IgD-negative memory B cell (primary cell): Measurements from ENCODE around the gene UPK3BL1. TPM values are rescaled to one million over a fixed set of nuclear protein-coding genes. Genes with fewer than 3 reads are reported as not detected.
A peak's percentile ranks its signal among the peaks of the same experiment; 100 is the strongest.
"Not testable (repeated sequence)": the region's sequence is repeated elsewhere in the genome, so short reads cannot be mapped to it uniquely, and the experiment has no call there.

ENCODE experiments used
- H3K27ac Mint-ChIP-seq, 3 donors: one replicate each; pipeline ENCODE4 v1.8.0; 2020 to 2022; ENCODE audit warnings: mild to moderate bottlenecking in 3 of 3, mixed read lengths in 3 of 3, moderate library complexity in 1 of 3
- H3K27me3 Mint-ChIP-seq: one replicate; pipeline ENCODE4 v1.8.0; 2021; ENCODE audit warnings: mixed read lengths
- H3K36me3 Mint-ChIP-seq: one replicate; pipeline ENCODE4 v1.8.0; 2020; ENCODE audit warnings: mild to moderate bottlenecking, mixed read lengths
- H3K4me1 Mint-ChIP-seq, 3 donors: one replicate each; pipeline ENCODE4 v1.8.0; 2020 to 2022; ENCODE audit warnings: mixed read lengths in 3 of 3, mild to moderate bottlenecking in 1 of 3
- H3K4me3 Mint-ChIP-seq, 4 donors: one replicate each; pipeline ENCODE4 v1.8.0; 2020 to 2022; ENCODE audit warnings: mild to moderate bottlenecking in 4 of 4, mixed read lengths in 4 of 4, moderate library complexity in 3 of 4
- H3K9me3 Mint-ChIP-seq, 3 donors: one replicate each; pipeline ENCODE4 v1.8.0; 2020 to 2021; ENCODE audit warnings: mixed read lengths in 3 of 3, mild to moderate bottlenecking in 1 of 3
- polyA plus RNA-seq: library from polyadenylated mRNA; unstranded; fragments of 300-500 nt; fragmentation: Illumina TruSeq; gene quantifications from one replicate; pipeline ENCODE4 v1.2.3, GENCODE V29; 2021

UPK3BL1 gene
- polyA plus RNA-seq, 1 donor from 2014 or later, result 32.3 TPM

GRCh38 chr7:102610441-102610840 is 32.1 kb downstream of the UPK3BL1 start:
- H3K27ac Mint-ChIP-seq, H3K9me3 Mint-ChIP-seq, H3K27me3 Mint-ChIP-seq, H3K4me1 Mint-ChIP-seq, H3K36me3 Mint-ChIP-seq: not testable (repeated sequence)
- H3K4me3 Mint-ChIP-seq, result peak overlapping the region in 2 of 4 donors; percentile 17 to 83

GRCh38 chr7:102609734-102610133 is 32.9 kb downstream of the UPK3BL1 start:
- H3K4me1 Mint-ChIP-seq, H3K9me3 Mint-ChIP-seq, H3K27me3 Mint-ChIP-seq: not testable (repeated sequence)

GRCh38 chr7:102606848-102607247 is 35.7 kb downstream of the UPK3BL1 start:
- not testable (repeated sequence) for H3K9me3 Mint-ChIP-seq, H3K27me3 Mint-ChIP-seq, H3K4me1 Mint-ChIP-seq, H3K36me3 Mint-ChIP-seq, H3K4me3 Mint-ChIP-seq, H3K27ac Mint-ChIP-seq

More at GRCh38 chr7:102609734-102610133, 32.9 kb downstream of the UPK3BL1 start:
- not testable (repeated sequence) for H3K36me3 Mint-ChIP-seq, H3K4me3 Mint-ChIP-seq, H3K27ac Mint-ChIP-seq

- not testable (repeated sequence) for H3K27me3 Mint-ChIP-seq, H3K36me3 Mint-ChIP-seq, H3K4me1 Mint-ChIP-seq, H3K27ac Mint-ChIP-seq, H3K9me3 Mint-ChIP-seq, H3K4me3 Mint-ChIP-seq
Measured at GRCh38 chr7:102604431-102605145, 38.0 kb downstream of the UPK3BL1 start.

GRCh38 chr7:102602317-102602716 is 40.3 kb downstream of the UPK3BL1 start:
- not testable (repeated sequence) for H3K27ac Mint-ChIP-seq, H3K36me3 Mint-ChIP-seq, H3K4me1 Mint-ChIP-seq, H3K9me3 Mint-ChIP-seq, H3K27me3 Mint-ChIP-seq, H3K4me3 Mint-ChIP-seq

DNA sequence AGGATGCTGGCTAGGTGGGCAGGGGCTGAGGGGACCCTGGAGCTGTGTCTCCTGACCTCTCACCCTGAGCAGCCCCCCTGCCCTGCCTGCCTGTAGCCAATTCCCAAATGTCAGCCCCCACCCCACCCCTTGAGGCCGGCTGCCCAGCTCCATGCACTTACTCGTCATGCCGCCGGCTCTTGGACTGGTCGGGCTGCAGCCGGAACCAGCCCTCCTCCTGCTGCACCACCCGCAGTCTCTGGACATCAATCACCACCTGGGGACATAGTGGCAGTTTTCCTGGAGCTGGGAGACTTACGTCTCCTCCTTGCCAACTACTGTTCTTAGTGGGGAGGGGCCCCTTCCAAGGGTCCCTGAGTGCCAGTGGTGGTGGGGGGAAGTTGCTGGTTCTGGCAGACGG is 42.9 kb downstream of the UPK3BL1 start:
- not testable (repeated sequence) for H3K36me3 Mint-ChIP-seq, H3K9me3 Mint-ChIP-seq, H3K4me3 Mint-ChIP-seq, H3K4me1 Mint-ChIP-seq, H3K27me3 Mint-ChIP-seq, H3K27ac Mint-ChIP-seq

- not testable (repeated sequence) for H3K4me1 Mint-ChIP-seq, H3K36me3 Mint-ChIP-seq
Measured at GRCh38 chr7:102596036-102596435, 46.6 kb downstream of the UPK3BL1 start.

DNA sequence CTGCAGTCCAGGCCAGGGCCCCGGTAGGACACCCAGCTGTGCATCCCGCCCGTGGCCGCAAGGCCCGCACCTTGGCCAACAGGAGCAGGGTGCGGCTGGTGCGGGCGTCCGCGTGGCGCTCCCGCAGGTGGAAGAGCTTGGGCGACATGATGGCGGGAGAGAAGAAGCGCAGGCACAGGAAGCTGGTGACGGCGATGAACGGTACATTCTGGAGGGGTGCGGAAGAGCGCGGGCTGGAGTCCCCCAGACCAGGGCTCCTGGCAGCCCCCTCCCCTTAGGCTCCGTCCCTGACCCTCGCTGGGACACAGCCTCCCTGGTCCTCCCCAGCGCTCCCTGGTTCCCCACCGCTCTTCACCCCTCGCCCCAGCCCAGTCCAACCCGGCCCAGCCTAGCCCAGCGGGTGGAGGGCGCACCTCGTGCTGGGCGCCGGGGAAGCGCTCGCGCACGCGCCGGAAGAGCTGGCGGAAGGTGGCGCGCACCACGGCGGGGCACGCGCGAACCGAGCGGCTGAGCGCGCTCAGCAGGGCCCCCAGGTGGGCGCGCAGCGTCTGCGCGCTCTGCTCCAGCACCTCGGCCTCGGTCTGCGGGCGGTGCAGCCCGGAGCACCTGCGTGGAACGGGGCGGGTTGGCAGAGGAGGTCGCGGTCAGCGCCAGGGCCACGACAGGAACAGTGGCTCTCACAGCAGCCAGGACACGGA is 48.8 kb downstream of the UPK3BL1 start:
- H3K27me3 Mint-ChIP-seq, H3K9me3 Mint-ChIP-seq, H3K4me1 Mint-ChIP-seq, H3K4me3 Mint-ChIP-seq, H3K27ac Mint-ChIP-seq, H3K36me3 Mint-ChIP-seq: not testable (repeated sequence)

More at GRCh38 chr7:102596036-102596435, 46.6 kb downstream of the UPK3BL1 start:
- H3K9me3 Mint-ChIP-seq, H3K27me3 Mint-ChIP-seq, H3K27ac Mint-ChIP-seq, H3K4me3 Mint-ChIP-seq: not testable (repeated sequence)

DNA sequence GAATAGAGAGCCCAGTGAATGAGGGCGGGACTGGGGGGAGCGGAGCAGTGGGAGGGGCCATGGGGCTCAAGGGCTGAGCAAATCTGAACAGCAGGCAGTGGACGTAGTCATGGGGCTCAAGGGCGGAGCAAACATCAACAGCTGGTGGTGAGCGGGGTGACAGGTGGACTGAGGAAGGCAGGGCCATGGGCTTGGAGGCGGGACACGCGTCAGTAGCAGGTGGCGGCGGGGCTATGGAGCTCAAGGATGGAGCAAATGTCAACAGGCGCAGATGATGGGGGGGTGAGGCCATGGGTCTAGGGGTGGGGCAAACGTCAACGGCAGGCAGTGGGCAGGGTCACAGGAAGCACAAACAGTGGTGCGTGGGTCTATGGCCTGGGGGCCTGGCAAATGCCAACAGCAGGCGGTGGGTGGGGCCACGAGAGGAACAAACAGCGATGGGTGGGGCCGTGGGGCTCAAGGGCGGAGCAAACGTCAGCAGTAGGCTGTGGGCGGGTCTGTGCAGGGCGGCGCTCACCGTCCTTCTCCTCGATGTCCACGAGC is 50.0 kb downstream of the UPK3BL1 start:
- H3K27ac Mint-ChIP-seq, H3K36me3 Mint-ChIP-seq, H3K27me3 Mint-ChIP-seq: not testable (repeated sequence)

DNA sequence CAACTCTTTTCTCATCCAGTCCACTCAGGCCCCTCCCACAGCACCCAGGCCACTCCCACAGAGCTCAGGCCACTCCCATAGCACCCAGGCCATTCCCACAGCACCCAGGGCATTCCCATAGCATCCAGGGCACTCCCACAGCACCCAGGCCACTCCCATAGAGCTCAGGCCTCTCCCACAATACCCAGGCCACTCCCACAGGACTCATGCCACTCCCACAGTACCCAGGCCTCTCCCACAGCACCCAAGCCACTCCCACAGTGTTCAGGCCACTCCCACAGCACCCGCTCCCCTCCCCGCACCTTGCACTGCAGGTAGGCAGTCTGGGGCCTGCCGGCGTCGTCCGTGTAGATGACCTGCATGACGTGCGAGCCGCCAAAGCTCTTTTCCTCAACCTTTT is 52.7 kb downstream of the UPK3BL1 start:
- H3K36me3 Mint-ChIP-seq, H3K27me3 Mint-ChIP-seq, H3K4me3 Mint-ChIP-seq, H3K9me3 Mint-ChIP-seq, H3K4me1 Mint-ChIP-seq, H3K27ac Mint-ChIP-seq: not testable (repeated sequence)

More for the DNA sequence above, 50.0 kb downstream of the UPK3BL1 start:
- not testable (repeated sequence) for H3K9me3 Mint-ChIP-seq, H3K4me1 Mint-ChIP-seq, H3K4me3 Mint-ChIP-seq

Other genes with a start within 250 kb of the UPK3BL1 start
- 35.1 TPM for gene PRKRIP1, start 246.4 kb downstream of the UPK3BL1 start, polyA plus RNA-seq
- 290 TPM for gene ORAI2, start 209.2 kb downstream of the UPK3BL1 start, polyA plus RNA-seq
- gene ALKBH4, start 177.9 kb downstream of the UPK3BL1 start, polyA plus RNA-seq, result 18.1 TPM
- 13.4 TPM for gene LRWD1, start 177.8 kb downstream of the UPK3BL1 start, polyA plus RNA-seq
- 111 TPM for gene POLR2J, start 163.9 kb downstream of the UPK3BL1 start, polyA plus RNA-seq
- 7.4 TPM for gene RASA4B, start 125.0 kb downstream of the UPK3BL1 start, polyA plus RNA-seq
- gene UPK3BL2, start 99.1 kb downstream of the UPK3BL1 start, polyA plus RNA-seq, result 3.9 TPM
- 1.2 TPM for gene SPDYE2, start 91.6 kb downstream of the UPK3BL1 start, polyA plus RNA-seq
- 44.1 TPM for gene POLR2J3, start 70.2 kb downstream of the UPK3BL1 start, polyA plus RNA-seq
- gene RASA4, start 26.0 kb downstream of the UPK3BL1 start, polyA plus RNA-seq, result 20.1 TPM
- not detected for gene SPDYE2B, start 7.5 kb upstream of the UPK3BL1 start, polyA plus RNA-seq
- gene POLR2J2, start 28.9 kb upstream of the UPK3BL1 start, polyA plus RNA-seq, result 3.3 TPM
- 3.1 TPM for gene FAM185A, start 106.2 kb upstream of the UPK3BL1 start, polyA plus RNA-seq